M059J (cell line): ENCODE results near the gene CNPY2. TPM values are rescaled to one million over a fixed set of nuclear protein-coding genes. Genes with fewer than 3 reads are reported as not detected.
"Not testable (repeated sequence)": the region's sequence is repeated elsewhere in the genome, so short reads cannot be mapped to it uniquely, and the experiment has no call there.

ENCODE experiments used
- DNase-seq: peaks from one replicate; pipeline ENCODE4 v3.0.0-alpha.2; 2012; ENCODE audit warnings: low read depth
- total RNA-seq: library from RNA; depleted of rRNA; stranded (reverse); fragments of >200 nt; shearing (Covaris generic); gene quantifications from 2 replicates; pipeline ENCODE4 v1.2.3, GENCODE V29; 2014

The CNPY2 gene
- total RNA-seq, 1 experiment from 2014 or later = 182 TPM

- peak; percentile 98 for DNase-seq
These were observed 18.1 kb upstream of the CNPY2 start, which contains the start of gene PAN2 for GRCh38 chr12:56333679-56334489. PAN2 (minus strand) TSS chr12:56334000; CDS start chr12:56333094, 906 bp downstream.

- no peak for DNase-seq
These were observed 17.4 kb upstream of the CNPY2 start for GRCh38 chr12:56333197-56333678.

GRCh38 chr12:56332512-56333196, 16.9 kb upstream of the CNPY2 start:
- no peak for DNase-seq

GRCh38 chr12:56330936-56331490, 15.2 kb upstream of the CNPY2 start:
- no peak for DNase-seq

GRCh38 chr12:56326533-56326932, 10.7 kb upstream of the CNPY2 start:
- DNase-seq = no peak

DNA sequence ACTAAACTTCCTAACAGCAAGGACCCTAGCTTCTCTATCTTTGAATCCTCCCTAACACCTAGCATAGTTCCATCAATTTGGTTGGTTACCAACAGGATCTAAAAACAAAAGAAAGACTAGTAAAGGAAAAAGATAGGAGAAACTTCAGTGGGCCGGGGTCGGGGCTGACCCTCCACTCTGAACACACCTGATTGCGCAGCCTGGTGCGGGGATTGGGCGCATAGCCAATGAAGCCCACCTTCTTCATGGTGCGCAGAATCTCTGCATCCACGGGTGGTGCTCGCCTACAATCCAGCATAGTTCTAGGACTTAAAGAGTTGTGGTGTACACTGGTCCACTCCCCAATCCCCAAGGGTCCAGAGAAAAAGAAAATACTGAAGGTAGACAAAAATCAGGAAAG, 10.3 kb upstream of the CNPY2 start:
- DNase-seq = no peak

DNA sequence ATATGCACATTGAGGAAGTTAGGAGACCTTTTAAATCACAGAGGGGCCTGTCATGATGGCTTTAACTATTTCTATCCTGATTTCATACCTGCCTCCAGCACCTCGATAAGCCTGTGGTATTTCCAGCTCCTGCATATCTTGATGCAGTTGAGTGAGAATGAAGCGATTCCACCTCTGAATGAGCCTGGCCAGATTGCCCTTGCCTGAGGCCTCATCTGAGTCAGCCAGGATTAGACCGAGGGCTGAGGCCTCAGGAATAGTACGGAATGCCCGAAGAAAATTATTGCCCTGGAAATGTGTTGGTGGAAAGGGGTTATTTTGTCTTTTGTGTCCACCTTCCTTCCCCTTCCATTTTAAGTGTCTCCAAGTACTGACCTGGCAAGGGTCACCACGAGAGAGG, 8.4 kb upstream of the CNPY2 start:
- no peak for DNase-seq

DNA sequence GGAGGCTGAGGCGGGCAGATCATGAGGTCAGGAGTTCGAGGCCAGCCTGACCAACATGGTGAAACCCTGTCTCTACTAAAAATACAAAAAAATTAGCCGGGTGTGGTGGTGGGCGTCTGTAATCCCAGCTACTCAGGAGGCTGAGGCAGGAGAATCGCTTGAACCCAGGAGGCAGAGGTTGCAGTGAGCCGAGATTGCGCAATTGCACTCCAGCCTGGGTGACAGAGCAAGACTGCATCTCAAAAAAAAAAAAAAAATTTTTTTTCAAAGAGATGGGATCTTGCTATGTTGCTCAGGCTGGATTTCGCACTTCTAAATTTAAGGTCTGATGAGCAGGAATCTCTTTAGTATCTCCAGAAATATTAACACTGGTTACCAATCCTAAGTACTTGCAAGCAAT, 5.8 kb upstream of the CNPY2 start:
- DNase-seq = not testable (repeated sequence)

DNA sequence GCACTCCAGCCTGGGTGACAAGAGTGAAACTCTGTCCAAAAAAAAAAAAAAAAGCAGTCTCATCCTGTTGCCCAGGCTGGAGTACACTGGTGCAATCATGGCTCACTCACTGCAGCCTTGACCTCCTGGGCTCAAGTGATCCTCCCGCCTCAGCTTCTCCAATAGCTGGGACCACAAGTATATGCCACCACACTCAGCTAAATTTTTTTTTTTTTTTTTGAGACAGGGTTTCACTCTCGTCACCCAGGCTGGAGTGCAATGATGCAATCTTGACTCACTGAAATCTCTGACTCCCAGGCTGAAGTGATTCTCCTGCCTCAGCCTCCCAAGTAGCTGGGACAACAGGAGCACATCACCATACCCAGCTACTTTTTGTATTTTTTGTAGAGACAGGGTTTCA, 5.2 kb upstream of the CNPY2 start:
- peak; percentile 32 for DNase-seq

- no peak for DNase-seq
These were observed 1.9 kb upstream of the CNPY2 start for GRCh38 chr12:56317675-56318074.

DNA sequence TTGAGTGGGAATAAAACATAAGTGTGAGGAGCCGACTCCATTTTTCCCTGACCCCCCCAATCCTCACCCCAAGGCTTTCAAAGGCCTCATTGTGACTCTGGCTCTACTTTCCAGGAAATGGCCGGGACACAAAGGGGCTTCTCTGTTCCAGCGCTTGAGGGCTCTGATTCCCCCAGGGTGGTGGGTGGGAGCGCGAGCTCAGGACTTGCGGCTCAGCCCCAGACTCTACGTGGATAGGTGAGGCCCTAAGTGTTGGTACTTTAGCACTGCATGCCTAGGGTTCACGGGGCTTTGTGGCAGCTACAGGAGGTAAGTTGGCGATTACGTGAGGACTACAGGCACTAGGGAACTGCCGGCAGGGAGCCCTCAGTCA, 553 bp downstream of the CNPY2 start:
- DNase-seq = no peak

GRCh38 chr12:56311003-56311402, 4.8 kb downstream of the CNPY2 start:
- no peak for DNase-seq

GRCh38 chr12:56308714-56309113, 7.1 kb downstream of the CNPY2 start:
- no peak for DNase-seq

DNA sequence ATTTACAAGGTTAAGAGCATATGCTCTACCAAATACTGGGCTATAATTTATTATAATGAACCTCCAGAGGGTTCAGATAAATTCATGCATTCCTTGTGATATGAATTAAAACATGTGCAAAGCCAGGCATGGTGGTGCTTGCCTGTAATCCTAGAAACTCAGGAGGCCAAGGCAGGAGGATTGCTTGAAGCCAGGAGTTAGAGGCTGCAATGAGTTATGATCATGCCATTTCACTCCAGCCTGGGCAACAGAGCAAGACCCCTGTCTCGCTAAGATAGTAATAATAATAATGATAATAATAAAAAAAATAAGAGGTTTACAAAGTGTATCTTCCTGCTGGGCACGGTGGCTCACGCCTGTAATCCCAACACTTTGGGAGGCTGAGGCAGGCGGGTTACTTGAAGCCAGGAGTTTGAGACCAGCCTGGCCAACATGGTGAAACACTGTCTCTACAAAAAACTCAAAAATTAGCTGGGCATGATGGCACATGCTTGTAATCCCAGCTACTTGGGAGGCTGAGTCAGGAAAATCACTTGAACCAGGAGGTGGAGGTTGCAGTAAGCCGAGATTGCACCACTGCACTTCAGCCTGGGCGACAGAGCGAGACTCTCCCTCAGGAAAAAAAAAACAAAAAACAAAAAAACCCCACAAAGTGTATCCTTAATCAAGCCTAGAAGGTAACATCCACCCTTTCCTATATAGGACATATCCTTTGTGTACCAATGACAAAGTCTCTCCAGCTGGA, 8.4 kb downstream of the CNPY2 start:
- no peak for DNase-seq

GRCh38 chr12:56304872-56305590, 10.8 kb downstream of the CNPY2 start:
- no peak for DNase-seq

GRCh38 chr12:56304276-56304675, 11.5 kb downstream of the CNPY2 start:
- no peak for DNase-seq

DNA sequence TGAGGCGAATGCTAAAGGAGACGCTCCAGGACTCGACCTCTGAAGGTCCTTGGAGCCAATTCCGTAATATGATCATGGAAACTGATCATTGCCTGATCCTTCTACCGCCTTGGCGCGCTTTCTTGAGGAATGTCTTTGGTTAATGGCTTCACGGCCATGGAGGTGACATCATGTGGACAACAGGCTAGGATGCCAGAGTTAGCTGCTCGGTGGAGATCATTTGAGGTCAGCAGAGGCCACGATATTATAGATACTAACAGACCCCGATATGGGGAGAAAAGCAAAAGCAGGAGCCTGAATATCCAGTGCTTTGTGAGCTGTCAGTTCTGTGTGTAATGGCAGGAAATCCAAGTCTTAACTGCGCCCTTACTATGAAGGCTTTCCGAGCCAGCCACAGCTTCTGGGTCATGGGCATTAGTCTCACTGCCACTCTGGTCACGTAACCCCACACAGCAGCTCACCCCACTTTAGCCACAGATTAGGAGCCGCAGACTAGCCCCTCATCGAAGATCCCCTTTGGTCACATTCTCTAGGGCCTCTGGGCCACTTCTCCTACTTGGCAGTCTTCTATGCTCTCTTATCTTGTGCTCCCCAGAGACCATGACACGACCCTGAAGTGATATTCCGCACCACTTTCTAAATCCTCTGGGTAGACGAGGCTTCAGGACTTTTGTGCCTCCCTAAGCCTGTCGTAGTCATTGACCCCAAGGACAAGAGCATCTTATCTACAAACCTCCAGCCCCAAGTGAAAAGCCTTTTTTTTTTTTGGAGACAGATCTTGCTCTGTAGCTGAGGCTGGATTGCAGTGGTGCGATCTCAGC, 14.9 kb downstream of the CNPY2 start:
- no peak for DNase-seq

DNA sequence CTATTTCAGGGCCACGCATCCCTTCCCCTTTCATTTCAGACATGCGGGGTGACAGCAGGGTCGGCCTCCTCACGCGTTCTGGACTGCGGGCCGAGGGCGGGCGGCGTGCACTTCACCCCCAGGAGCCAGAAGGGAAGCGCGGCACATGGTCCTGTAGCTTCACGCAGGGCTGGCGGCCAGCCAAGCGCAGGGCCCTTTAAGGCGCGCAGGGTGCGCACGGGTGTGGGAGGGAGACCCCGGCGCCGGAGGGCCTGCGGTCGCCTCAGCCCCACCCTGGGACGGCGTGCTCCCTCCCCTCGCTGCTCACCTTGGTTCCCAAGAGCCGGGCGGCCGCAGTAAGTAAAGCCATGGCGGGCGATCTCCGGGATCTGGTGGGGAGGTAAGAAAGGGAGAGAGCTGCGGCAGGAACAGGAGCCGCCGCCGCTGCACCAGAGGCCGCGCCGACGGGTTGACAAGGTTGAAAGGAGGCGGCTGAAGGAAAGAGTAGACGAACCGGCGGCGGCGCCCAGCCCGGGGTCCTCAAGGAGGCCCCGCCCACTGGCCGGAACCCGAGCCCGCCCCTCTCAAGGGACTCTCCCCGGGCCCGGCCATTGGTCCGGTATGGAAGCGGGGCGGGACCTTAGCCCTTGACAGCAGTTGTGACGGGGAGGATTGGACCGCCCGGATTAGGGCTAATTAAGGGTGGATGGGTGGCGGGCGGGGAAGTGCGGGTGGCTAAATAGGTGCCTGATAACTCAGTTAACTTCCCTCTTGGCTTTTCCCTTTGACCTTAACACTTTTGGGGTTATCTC, 15.7 kb downstream of the CNPY2 start, which contains the start of gene CS:
Gene CS, minus strand, starts transcription at position 478 of the 791 bp plus-strand sequence. Its CDS starts 129 bp downstream, at position 349.
- peak; percentile 98 for DNase-seq

DNA sequence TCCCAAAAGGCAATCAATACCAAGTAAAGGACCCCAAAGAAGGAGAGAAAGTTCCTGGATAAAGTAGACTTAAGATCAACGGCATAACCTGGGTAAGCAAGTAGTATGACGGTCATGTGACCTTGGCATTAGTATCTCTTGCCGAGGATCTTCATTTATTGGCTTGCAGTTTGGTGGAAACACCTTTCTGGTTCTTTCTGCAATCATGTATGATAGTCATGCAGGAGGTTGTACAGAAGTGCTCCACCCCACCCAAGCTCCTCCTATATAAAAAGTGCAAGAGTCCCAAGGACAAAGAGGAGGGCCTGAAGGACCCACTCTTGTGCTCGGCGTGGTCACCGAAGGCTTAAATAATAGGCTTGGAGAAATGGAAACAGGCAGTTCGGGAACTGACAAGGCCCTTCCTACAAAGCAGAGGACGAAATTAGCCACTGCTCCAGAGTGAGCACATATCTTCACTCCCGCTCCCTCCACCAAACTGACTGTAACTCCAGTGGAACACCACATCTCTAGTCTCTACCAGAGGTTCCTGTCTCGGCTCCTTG, 16.4 kb downstream of the CNPY2 start:
- peak; percentile 19 for DNase-seq
